ENCODE data around the gene SHROOM3. TPM values are rescaled to one million over a fixed set of nuclear protein-coding genes. Genes with fewer than 3 reads are reported as not detected.
A peak's percentile ranks its signal among the peaks of the same experiment; 100 is the strongest.

Gene SHROOM3
- total RNA-seq, 1 donor from 2014 or later: 42.7 TPM

DNA sequence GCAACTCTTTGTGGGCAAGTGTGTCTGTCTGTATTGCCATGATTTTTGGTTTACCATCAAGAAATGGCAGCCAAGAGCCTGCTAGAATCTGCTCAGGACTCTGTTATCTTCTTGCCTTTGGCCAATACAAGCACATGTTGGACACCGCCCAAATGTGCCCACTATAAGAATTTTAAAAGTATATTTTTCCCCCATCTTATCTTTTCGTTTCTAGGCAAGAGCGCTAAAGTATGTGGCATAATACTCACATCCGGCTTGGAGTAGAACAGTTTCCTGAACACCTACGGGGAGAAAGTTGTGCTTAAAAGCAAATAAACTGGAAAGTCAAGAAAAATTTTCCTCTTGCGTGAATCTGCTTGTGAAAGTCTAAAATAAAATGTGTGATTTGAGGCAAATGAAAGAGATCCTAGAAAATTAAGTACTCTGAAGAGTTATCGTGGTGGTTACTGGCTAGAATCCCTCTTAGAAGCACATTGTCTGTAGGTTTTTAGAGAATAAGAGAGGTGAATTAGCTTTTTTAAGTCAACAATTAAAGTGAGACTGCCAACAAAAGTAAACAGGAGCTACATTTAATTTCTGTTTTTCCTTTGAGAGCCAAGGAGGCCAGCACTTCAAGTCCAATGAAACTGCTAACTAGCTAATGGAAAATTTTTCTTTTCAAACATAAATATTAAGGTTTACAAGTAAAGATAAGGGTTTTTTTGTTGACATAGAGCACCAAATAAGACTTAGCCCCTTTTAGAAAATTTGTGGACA lies 242.7 kb downstream of the SHROOM3 start:
- H3K27ac Mint-ChIP-seq (ENCODE audit: unreplicated experiment): peak overlapping the region; percentile 64
- peaks cover 29% of the 10 kb centered on the region for H3K4me1 Mint-ChIP-seq (ENCODE audit: low read depth)
- peaks cover 5% of the 10 kb centered on the region for H3K36me3 Mint-ChIP-seq (ENCODE audit: low read depth)
- H3K4me3 Mint-ChIP-seq (ENCODE audit: unreplicated experiment): no peak overlapping the region
- DNase-seq (ENCODE audit: low spot score): no peak
- H3K27me3 Mint-ChIP-seq (ENCODE audit: low read depth): no peaks in the 10 kb centered on the region
- TF ChIP-seq, protein P1, sequence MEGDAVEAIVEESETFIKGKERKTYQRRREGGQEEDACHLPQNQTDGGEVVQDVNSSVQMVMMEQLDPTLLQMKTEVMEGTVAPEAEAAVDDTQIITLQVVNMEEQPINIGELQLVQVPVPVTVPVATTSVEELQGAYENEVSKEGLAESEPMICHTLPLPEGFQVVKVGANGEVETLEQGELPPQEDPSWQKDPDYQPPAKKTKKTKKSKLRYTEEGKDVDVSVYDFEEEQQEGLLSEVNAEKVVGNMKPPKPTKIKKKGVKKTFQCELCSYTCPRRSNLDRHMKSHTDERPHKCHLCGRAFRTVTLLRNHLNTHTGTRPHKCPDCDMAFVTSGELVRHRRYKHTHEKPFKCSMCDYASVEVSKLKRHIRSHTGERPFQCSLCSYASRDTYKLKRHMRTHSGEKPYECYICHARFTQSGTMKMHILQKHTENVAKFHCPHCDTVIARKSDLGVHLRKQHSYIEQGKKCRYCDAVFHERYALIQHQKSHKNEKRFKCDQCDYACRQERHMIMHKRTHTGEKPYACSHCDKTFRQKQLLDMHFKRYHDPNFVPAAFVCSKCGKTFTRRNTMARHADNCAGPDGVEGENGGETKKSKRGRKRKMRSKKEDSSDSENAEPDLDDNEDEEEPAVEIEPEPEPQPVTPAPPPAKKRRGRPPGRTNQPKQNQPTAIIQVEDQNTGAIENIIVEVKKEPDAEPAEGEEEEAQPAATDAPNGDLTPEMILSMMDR (IDR thresholded peaks at IDR 0.05): no peak
- H3K9me3 Mint-ChIP-seq (ENCODE audit: low read depth): no peaks in the 10 kb centered on the region

DNA sequence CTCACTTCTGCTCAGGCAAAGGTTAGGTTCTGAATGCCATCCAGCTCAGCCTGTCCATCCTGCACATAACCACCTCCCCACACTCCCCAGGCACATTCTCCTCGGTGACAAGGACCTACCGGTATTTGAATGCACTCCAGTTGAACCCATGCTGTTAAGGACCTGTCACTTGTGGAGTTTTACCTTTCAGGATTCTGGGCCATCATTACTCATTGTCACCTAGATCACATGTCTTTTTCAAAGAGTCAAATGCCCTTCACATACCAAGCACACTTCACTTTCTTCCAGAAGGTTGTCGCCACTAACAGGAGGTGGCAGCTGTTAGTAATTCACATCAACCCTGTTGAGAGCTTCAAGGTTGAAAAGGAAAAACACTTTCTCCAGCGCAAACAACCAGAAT lies 244.7 kb downstream of the SHROOM3 start:
- no peak overlapping the region for H3K4me3 Mint-ChIP-seq (ENCODE audit: unreplicated experiment)
- H3K27me3 Mint-ChIP-seq (ENCODE audit: low read depth): no peaks in the 10 kb centered on the region
- H3K27ac Mint-ChIP-seq (ENCODE audit: unreplicated experiment): no peak overlapping the region
- peaks cover 5% of the 10 kb centered on the region for H3K36me3 Mint-ChIP-seq (ENCODE audit: low read depth)
- H3K4me1 Mint-ChIP-seq (ENCODE audit: low read depth): peaks cover 33% of the 10 kb centered on the region
- no peaks in the 10 kb centered on the region for H3K9me3 Mint-ChIP-seq (ENCODE audit: low read depth)
- no peak for DNase-seq (ENCODE audit: low spot score)
- TF ChIP-seq, protein P1 (IDR thresholded peaks at IDR 0.05): no peak

DNA sequence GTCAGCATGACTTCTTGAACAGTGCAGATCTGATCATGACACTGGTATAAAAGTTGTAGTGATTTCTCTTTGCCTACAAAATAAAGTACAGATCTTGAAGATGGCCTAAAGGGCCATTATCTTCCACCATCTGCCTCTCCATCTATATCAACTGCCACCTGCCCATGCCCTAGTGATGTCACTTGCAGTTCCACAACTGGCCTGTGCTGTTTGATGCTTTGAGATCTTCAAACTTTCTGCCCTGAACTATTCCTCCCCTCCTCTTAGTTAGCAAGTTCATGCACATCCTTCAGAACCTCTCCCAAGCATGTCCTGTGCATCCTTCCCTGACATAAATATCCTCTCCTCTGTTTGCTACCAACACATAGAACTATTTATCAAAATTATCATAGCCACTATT lies 245.9 kb downstream of the SHROOM3 start:
- DNase-seq (ENCODE audit: low spot score): no peak
- Mint-ChIP-seq H3K4me3 (ENCODE audit: unreplicated experiment) (no peak overlapping the region), H3K36me3 (ENCODE audit: low read depth) (peaks cover 5% of the 10 kb centered on the region), H3K4me1 (ENCODE audit: low read depth) (peaks cover 33% of the 10 kb centered on the region), H3K9me3 (ENCODE audit: low read depth) (no peaks in the 10 kb centered on the region), H3K27ac (ENCODE audit: unreplicated experiment) (no peak overlapping the region), H3K27me3 (ENCODE audit: low read depth) (no peaks in the 10 kb centered on the region)
- TF ChIP-seq, protein P1 (IDR thresholded peaks at IDR 0.05): no peak

DNA sequence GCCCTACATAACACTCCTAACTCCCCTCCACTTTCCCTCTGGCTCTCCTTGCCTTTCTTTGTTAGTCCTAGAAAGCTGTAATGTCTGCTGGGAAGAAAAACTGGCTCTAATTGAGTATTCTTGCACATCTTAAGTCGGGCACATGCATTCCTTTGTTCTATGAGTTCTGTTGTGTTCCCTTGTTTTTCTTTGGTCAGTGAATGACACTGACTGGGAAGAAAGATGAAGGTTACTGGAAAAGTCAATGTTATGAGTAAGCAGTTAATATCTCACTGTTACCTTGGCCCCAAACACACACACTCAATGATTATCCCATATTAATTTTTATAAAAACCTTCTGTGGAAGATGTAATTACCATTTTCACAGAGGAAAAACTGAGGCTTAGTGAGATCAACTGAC lies 247.0 kb downstream of the SHROOM3 start:
- no peak for DNase-seq (ENCODE audit: low spot score)
- H3K4me1 Mint-ChIP-seq (ENCODE audit: low read depth): peaks cover 33% of the 10 kb centered on the region
- no peaks in the 10 kb centered on the region for H3K9me3 Mint-ChIP-seq (ENCODE audit: low read depth)
- TF ChIP-seq, protein P1 (IDR thresholded peaks at IDR 0.05): no peak
- no peaks in the 10 kb centered on the region for H3K27me3 Mint-ChIP-seq (ENCODE audit: low read depth)
- peak overlapping the region; percentile 6 for H3K27ac Mint-ChIP-seq (ENCODE audit: unreplicated experiment)
- H3K4me3 Mint-ChIP-seq (ENCODE audit: unreplicated experiment): no peak overlapping the region
- H3K36me3 Mint-ChIP-seq (ENCODE audit: low read depth): peaks cover 5% of the 10 kb centered on the region

DNA sequence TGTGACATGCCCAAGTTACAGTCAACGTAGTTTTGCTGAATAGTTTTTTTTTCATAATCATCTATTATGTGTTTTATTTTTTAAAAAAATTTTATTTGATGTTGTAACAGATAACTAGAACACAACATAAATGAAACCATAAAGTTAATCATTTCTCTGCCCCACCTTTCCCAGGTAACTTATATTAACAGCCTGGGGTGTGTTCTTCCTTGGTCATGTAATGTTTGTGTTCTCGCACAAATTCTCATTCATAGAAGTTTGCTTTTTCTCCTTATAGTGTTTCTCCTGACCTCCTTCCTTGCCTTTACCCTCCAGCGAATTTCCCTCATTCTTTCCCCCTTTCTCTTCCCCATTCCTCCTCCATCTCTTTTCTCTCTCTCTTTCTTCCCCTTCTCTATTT lies 248.1 kb downstream of the SHROOM3 start:
- Mint-ChIP-seq H3K4me1 (ENCODE audit: low read depth) (peaks cover 25% of the 10 kb centered on the region), H3K27ac (ENCODE audit: unreplicated experiment) (no peak overlapping the region), H3K9me3 (ENCODE audit: low read depth) (no peaks in the 10 kb centered on the region), H3K27me3 (ENCODE audit: low read depth) (no peaks in the 10 kb centered on the region), H3K4me3 (ENCODE audit: unreplicated experiment) (no peak overlapping the region), H3K36me3 (ENCODE audit: low read depth) (peaks cover 5% of the 10 kb centered on the region)
- DNase-seq (ENCODE audit: low spot score): no peak
- TF ChIP-seq, protein P1 (IDR thresholded peaks at IDR 0.05): no peak

Data from chondrocyte (in vitro differentiated cells).